T-helper 17 cell (primary cell): ENCODE measurements around the gene ZNF384. TPM values are rescaled to one million over a fixed set of nuclear protein-coding genes. Genes with fewer than 3 reads are reported as not detected.

Experiments
- ATAC-seq: fragments of 150-1000 bp; cut with Tn5 transposase; 2 replicates; pipeline ENCODE4 v1.10.0; 2021; ENCODE audit warnings: mild to moderate bottlenecking, moderate library complexity
- DNase-seq, 3 donors: peaks; one replicate each; pipeline versions ENCODE4 v3.0.0 to v3.0.0-alpha.2; 2020 to 2021
- H3K9me3 ChIP-seq: one replicate; pipeline ENCODE4 v1.7.0; 2013; ENCODE audit warnings: low read length, mild to moderate bottlenecking; ENCODE audit not compliant: control insufficient read depth, poor library complexity, severe bottlenecking
- H3K27ac Mint-ChIP-seq: one replicate; pipeline ENCODE4 v1.8.0; 2022; ENCODE audit warnings: mild to moderate bottlenecking, moderate library complexity, mixed read lengths
- H3K27me3 Mint-ChIP-seq: one replicate; pipeline ENCODE4 v1.8.0; 2022; ENCODE audit warnings: mixed read lengths
- H3K36me3 Mint-ChIP-seq: one replicate; pipeline ENCODE4 v1.8.0; 2022; ENCODE audit warnings: low read depth, mixed read lengths
- H3K4me1 Mint-ChIP-seq: one replicate; pipeline ENCODE4 v1.8.0; 2022; ENCODE audit warnings: mild to moderate bottlenecking, mixed read lengths
- H3K4me3 Mint-ChIP-seq: one replicate; pipeline ENCODE4 v1.8.0; 2022; ENCODE audit warnings: mild to moderate bottlenecking, moderate library complexity, mixed read lengths
- total RNA-seq, 4 donors: library from RNA in 2 of 4; stranded (reverse) in 2 of 4; gene quantifications; one replicate each; pipeline ENCODE4 v1.2.3 and lab custom pipeline; 2022 to 2026

ZNF384 gene
- total RNA-seq: 10 to 100 TPM; 62.9 to 66.3 TPM
- 43.6 to 47.6 reads per million in 2 donors for total RNA-seq (lab: John Stamatoyannopoulos, UW)

GRCh38 chr12:6688999-6689882 is at the start of gene ZNF384:
Gene ZNF384, minus strand, starts transcription at chr12:6689375. Its CDS starts 9,855 bp downstream, at chr12:6679520.
- Mint-ChIP-seq H3K27me3 (no peaks in the 10 kb centered on the region), H3K4me1 (peaks cover 44% of the 10 kb centered on the region), H3K36me3 (peaks cover 3% of the 10 kb centered on the region), H3K4me3 (peak within 1 kb of the TSS; percentile 92), H3K27ac (peak within 1 kb of the TSS; percentile 96)
- H3K9me3 ChIP-seq: no peaks in the 10 kb centered on the region
- ATAC-seq: peak; percentile 84
- peak; percentile 85 to 93 (median 88) for DNase-seq

- no peak for ATAC-seq
- Mint-ChIP-seq H3K36me3 (no peaks in the 10 kb centered on the region), H3K27me3 (no peaks in the 10 kb centered on the region), H3K4me3 (no peak overlapping the region), H3K27ac (no peak overlapping the region), H3K4me1 (peaks cover 4% of the 10 kb centered on the region)
- DNase-seq: no peak
- no peaks in the 10 kb centered on the region for H3K9me3 ChIP-seq
Measured at GRCh38 chr12:6736754-6737153, 47.6 kb upstream of the ZNF384 start.

- Mint-ChIP-seq H3K27me3 (no peaks in the 10 kb centered on the region), H3K27ac (no peak overlapping the region), H3K4me1 (peaks cover 4% of the 10 kb centered on the region), H3K4me3 (no peak overlapping the region), H3K36me3 (peaks cover 5% of the 10 kb centered on the region)
- no peak for DNase-seq
- ATAC-seq: peak; percentile 58
- H3K9me3 ChIP-seq: no peaks in the 10 kb centered on the region
Measured at GRCh38 chr12:6735448-6736191, 46.4 kb upstream of the ZNF384 start.

- H3K4me1 Mint-ChIP-seq: peaks cover 4% of the 10 kb centered on the region
- H3K9me3 ChIP-seq: no peaks in the 10 kb centered on the region
- DNase-seq (no peak), ATAC-seq (no peak)
- no peak overlapping the region for H3K27ac Mint-ChIP-seq
- H3K36me3 Mint-ChIP-seq: peaks cover 5% of the 10 kb centered on the region
- no peaks in the 10 kb centered on the region for H3K27me3 Mint-ChIP-seq
- no peak overlapping the region for H3K4me3 Mint-ChIP-seq
Measured at GRCh38 chr12:6734506-6735387, 45.6 kb upstream of the ZNF384 start.

GRCh38 chr12:6730169-6730568 is 41.0 kb upstream of the ZNF384 start:
- H3K27me3 Mint-ChIP-seq: no peaks in the 10 kb centered on the region
- no peak overlapping the region for H3K4me3 Mint-ChIP-seq
- H3K27ac Mint-ChIP-seq: peak overlapping the region; percentile 87
- peaks cover 11% of the 10 kb centered on the region for H3K4me1 Mint-ChIP-seq
- ATAC-seq: no peak
- H3K36me3 Mint-ChIP-seq: peaks cover 5% of the 10 kb centered on the region
- no peak for DNase-seq
- no peaks in the 10 kb centered on the region for H3K9me3 ChIP-seq

- no peak overlapping the region for H3K4me3 Mint-ChIP-seq
- H3K4me1 Mint-ChIP-seq: peaks cover 15% of the 10 kb centered on the region
- no peaks in the 10 kb centered on the region for H3K9me3 ChIP-seq
- H3K36me3 Mint-ChIP-seq: peaks cover 5% of the 10 kb centered on the region
- H3K27ac Mint-ChIP-seq: no peak overlapping the region
- DNase-seq (no peak), ATAC-seq (no peak)
- H3K27me3 Mint-ChIP-seq: no peaks in the 10 kb centered on the region
Measured at GRCh38 chr12:6729186-6729585, 40.0 kb upstream of the ZNF384 start.

GRCh38 chr12:6725350-6725749 is 36.2 kb upstream of the ZNF384 start:
- H3K27me3 Mint-ChIP-seq: no peaks in the 10 kb centered on the region
- no peaks in the 10 kb centered on the region for H3K36me3 Mint-ChIP-seq
- H3K27ac Mint-ChIP-seq: peak overlapping the region; percentile 94
- H3K9me3 ChIP-seq: no peaks in the 10 kb centered on the region
- DNase-seq (no peak), ATAC-seq (no peak)
- H3K4me1 Mint-ChIP-seq: peaks cover 25% of the 10 kb centered on the region
- H3K4me3 Mint-ChIP-seq: peak overlapping the region; percentile 41

GRCh38 chr12:6724409-6724797 is 35.2 kb upstream of the ZNF384 start:
- no peaks in the 10 kb centered on the region for H3K36me3 Mint-ChIP-seq
- H3K27me3 Mint-ChIP-seq: no peaks in the 10 kb centered on the region
- ATAC-seq: peak; percentile 14
- H3K4me3 Mint-ChIP-seq: peak overlapping the region; percentile 93
- H3K4me1 Mint-ChIP-seq: peaks cover 25% of the 10 kb centered on the region
- DNase-seq: no peak
- H3K9me3 ChIP-seq: no peaks in the 10 kb centered on the region
- H3K27ac Mint-ChIP-seq: peak overlapping the region; percentile 94

GRCh38 chr12:6723607-6724408 is 34.6 kb upstream of the ZNF384 start, which contains the start of gene COPS7A:
Gene COPS7A, plus strand, starts transcription at chr12:6724046. Its CDS starts 611 bp downstream, at chr12:6724657.
- peak within 1 kb of the TSS; percentile 94 for H3K27ac Mint-ChIP-seq
- H3K27me3 Mint-ChIP-seq: no peaks in the 10 kb centered on the region
- no peaks in the 10 kb centered on the region for H3K9me3 ChIP-seq
- peaks cover 25% of the 10 kb centered on the region for H3K4me1 Mint-ChIP-seq
- DNase-seq: peak; percentile 75 to 83 (median 82)
- peak within 1 kb of the TSS; percentile 93 for H3K4me3 Mint-ChIP-seq
- no peaks in the 10 kb centered on the region for H3K36me3 Mint-ChIP-seq
- peak; percentile 90 for ATAC-seq

GRCh38 chr12:6722863-6723262 is 33.7 kb upstream of the ZNF384 start:
- no peaks in the 10 kb centered on the region for H3K36me3 Mint-ChIP-seq

GRCh38 chr12:6716874-6717437 is 27.8 kb upstream of the ZNF384 start:
- Mint-ChIP-seq H3K4me3 (no peak overlapping the region), H3K4me1 (peaks cover 3% of the 10 kb centered on the region)
- no peak for ATAC-seq

More at GRCh38 chr12:6722863-6723262, 33.7 kb upstream of the ZNF384 start:
- Mint-ChIP-seq H3K27ac (no peak overlapping the region), H3K4me1 (peaks cover 25% of the 10 kb centered on the region), H3K4me3 (no peak overlapping the region), H3K27me3 (no peaks in the 10 kb centered on the region)
- no peaks in the 10 kb centered on the region for H3K9me3 ChIP-seq
- ATAC-seq (no peak), DNase-seq (no peak)

More at GRCh38 chr12:6716874-6717437, 27.8 kb upstream of the ZNF384 start:
- Mint-ChIP-seq H3K27me3 (peaks cover 10% of the 10 kb centered on the region), H3K27ac (no peak overlapping the region), H3K36me3 (no peaks in the 10 kb centered on the region)
- DNase-seq: no peak
- no peaks in the 10 kb centered on the region for H3K9me3 ChIP-seq
